ENCODE data around the gene YIPF2.
A peak's percentile ranks its signal among the peaks of the same experiment; 100 is the strongest.
"Not testable (repeated sequence)": the region's sequence is repeated elsewhere in the genome, so short reads cannot be mapped to it uniquely, and the experiment has no call there.

The YIPF2 gene

GRCh38 chr19:10878253-10878652 is 50.2 kb downstream of the YIPF2 start:
- no peak for TF ChIP-seq CTCF (IDR thresholded peaks at IDR 0.05; ENCODE audit: extremely low read depth, missing control alignments)

GRCh38 chr19:10877608-10878007 is 50.8 kb downstream of the YIPF2 start:
- not testable (repeated sequence) for DNase-seq (ENCODE audit: low spot score)

More at GRCh38 chr19:10878253-10878652, 50.2 kb downstream of the YIPF2 start:
- no peak for DNase-seq (ENCODE audit: low spot score)

- DNase-seq (ENCODE audit: low spot score): peak; percentile 75
- no peak for TF ChIP-seq CTCF (IDR thresholded peaks at IDR 0.05; ENCODE audit: extremely low read depth, missing control alignments)
Observed at GRCh38 chr19:10876459-10877240, 51.8 kb downstream of the YIPF2 start.

GRCh38 chr19:10874024-10874423 is 54.4 kb downstream of the YIPF2 start:
- no peak for TF ChIP-seq CTCF (IDR thresholded peaks at IDR 0.05; ENCODE audit: extremely low read depth, missing control alignments)
- DNase-seq (ENCODE audit: low spot score): no peak

- TF ChIP-seq CTCF (IDR thresholded peaks at IDR 0.05; ENCODE audit: extremely low read depth, missing control alignments): no peak
- no peak for DNase-seq (ENCODE audit: low spot score)
Observed at GRCh38 chr19:10872546-10873107, 55.8 kb downstream of the YIPF2 start.
